H1 (cell line): ENCODE data around the gene RPTOR. TPM values are rescaled to one million over a fixed set of nuclear protein-coding genes. Genes with fewer than 3 reads are reported as not detected.
A peak's percentile ranks its signal among the peaks of the same experiment; 100 is the strongest.

Experiments
- CTCF ChIA-PET: fragments of 300-600 bp; sonication (Branson Sonifier 250); formaldehyde crosslinking; loops from one replicate; lab custom pipeline; 2021; ENCODE audit not compliant: partially characterized antibody; lab: Charles Lee
- POLR2A ChIA-PET: fragments of 300-600 bp; sonication (Branson Sonifier 250); formaldehyde crosslinking; loops from one replicate; lab custom pipeline; 2021; ENCODE audit warnings: inconsistent platforms; ENCODE audit not compliant: partially characterized antibody; lab: Charles Lee
- DNase-seq, 2 experiments: peaks; one replicate each; pipeline versions ENCODE4 v3.0.0 to v3.0.0-alpha.2; 2010 to 2022; ENCODE audit warnings: low spot score in 2 of 2, low read depth in 1 of 2, mixed read lengths in 1 of 2
- FAIRE-seq: peaks from 2 replicates; lab custom pipeline; 2011; peaks lifted over from hg19 to GRCh38; lab: Jason Lieb, UNC
- H2AFZ ChIP-seq: 2 replicates; pipeline ENCODE4 v1.8.1; 2012; ENCODE audit warnings: low read length, inconsistent platforms
- H2AK5ac ChIP-seq: 2 replicates; pipeline ENCODE4 v1.6.1; 2013; ENCODE audit warnings: low read depth, low read length
- H2BK120ac ChIP-seq: replicated peaks from 2 replicates; pipeline ENCODE3; 2013; ENCODE audit warnings: low read depth, low read length, inconsistent platforms
- H2BK12ac ChIP-seq: 2 replicates; pipeline ENCODE4 v1.6.1; 2013; ENCODE audit warnings: low read depth, low read length
- H2BK15ac ChIP-seq: 2 replicates; pipeline ENCODE4 v1.6.1; 2013; ENCODE audit warnings: low read length
- H2BK20ac ChIP-seq: 2 replicates; pipeline ENCODE4 v1.6.1; 2013; ENCODE audit warnings: low read length
- H2BK5ac ChIP-seq: 2 replicates; pipeline ENCODE4 v1.6.1; 2013; ENCODE audit warnings: low read depth, low read length
- H3K14ac ChIP-seq: 2 replicates; pipeline ENCODE4 v1.6.1; 2013; ENCODE audit warnings: inconsistent platforms; ENCODE audit not compliant: insufficient read length
- H3K18ac ChIP-seq: 2 replicates; pipeline ENCODE4 v1.6.1; 2013; ENCODE audit warnings: low read length; ENCODE audit errors: extremely low read depth
- H3K23ac ChIP-seq: 2 replicates; pipeline ENCODE4 v1.6.1; 2013; ENCODE audit warnings: inconsistent platforms; ENCODE audit not compliant: insufficient read length
- H3K23me2 ChIP-seq: 2 replicates; pipeline ENCODE4 v1.6.1; 2013; ENCODE audit warnings: low read depth, low read length
- H3K27ac ChIP-seq: 2 replicates; pipeline ENCODE4 v1.6.1; 2011; ENCODE audit warnings: low read depth, low read length, inconsistent platforms
- H3K27me3 ChIP-seq, 4 experiments: replicated peaks in 1 of 4; 1 replicate in 1 of 4; 2 replicates in 3 of 4; pipeline versions ENCODE4 v1.6.1 to v1.8.1; 2011 to 2013; ENCODE audit warnings: low read length in 3 of 4, mild to moderate bottlenecking in 3 of 4, inconsistent platforms in 2 of 4, mixed read lengths in 2 of 4, moderate library complexity in 1 of 4; ENCODE audit not compliant: control insufficient read depth in 3 of 4, insufficient read depth in 3 of 4; ENCODE audit errors: extremely low read depth in 1 of 4
- H3K36me3 ChIP-seq, 4 experiments: 2 replicates each; pipeline versions ENCODE4 v1.6.1 to v1.8.1; 2011 to 2013; ENCODE audit warnings: mild to moderate bottlenecking in 4 of 4, low read length in 3 of 4, moderate library complexity in 2 of 4, control low read depth in 1 of 4, inconsistent platforms in 1 of 4; ENCODE audit not compliant: insufficient read depth in 4 of 4, control insufficient read depth in 2 of 4
- H3K4ac ChIP-seq: replicated peaks from 2 replicates; pipeline ENCODE3; 2013; ENCODE audit warnings: low read length, low read depth, mixed read lengths, inconsistent platforms; ENCODE audit not compliant: insufficient read length
- H3K4me1 ChIP-seq, 4 experiments: replicated peaks in 1 of 4; 1 replicate in 1 of 4; 2 replicates in 3 of 4; pipeline versions ENCODE4 v1.6.1 to v1.8.1; 2011 to 2013; ENCODE audit warnings: low read length in 3 of 4, inconsistent platforms in 2 of 4, mixed read lengths in 1 of 4; ENCODE audit not compliant: insufficient read depth in 4 of 4, control insufficient read depth in 3 of 4
- H3K4me2 ChIP-seq, 2 experiments: 2 replicates each; pipeline versions ENCODE4 v1.6.1 to v1.8.1; 2011 to 2013; ENCODE audit warnings: low read depth in 2 of 2, low read length in 2 of 2, control low read depth in 1 of 2, inconsistent platforms in 1 of 2, mild to moderate bottlenecking in 1 of 2; ENCODE audit not compliant: insufficient read depth in 1 of 2
- H3K4me3 ChIP-seq, 4 experiments: fragments of 200-600, 300-600 bp in 1 of 4; sonication (generic), shearing (Covaris generic), sonication (Bioruptor Twin) in 1 of 4; 2 replicates each; pipeline versions ENCODE4 v1.5.1 to v1.8.1; 2011 to 2016; ENCODE audit warnings: low read length in 4 of 4, low read depth in 3 of 4, control low read depth in 2 of 4, inconsistent platforms in 2 of 4, mild to moderate bottlenecking in 2 of 4, mixed read lengths in 1 of 4, moderate library complexity in 1 of 4; ENCODE audit not compliant: insufficient read depth in 2 of 4; ENCODE audit errors: extremely low read depth in 1 of 4
- H3K56ac ChIP-seq: replicated peaks from 2 replicates; pipeline ENCODE3; 2013; ENCODE audit warnings: low read depth, mild to moderate bottlenecking, mixed read lengths, low read length, inconsistent platforms; ENCODE audit not compliant: insufficient read length
- H3K79me1 ChIP-seq: 2 replicates; pipeline ENCODE4 v1.6.1; 2013; ENCODE audit warnings: low read depth, low read length, control low read depth
- H3K79me2 ChIP-seq, 2 experiments: 2 replicates each; pipeline versions ENCODE4 v1.6.1 to v1.8.1; 2012 to 2013; ENCODE audit warnings: low read length in 2 of 2, mild to moderate bottlenecking in 2 of 2, inconsistent platforms in 1 of 2; ENCODE audit not compliant: insufficient read depth in 2 of 2, control insufficient read depth in 1 of 2
- H3K9ac ChIP-seq, 4 experiments: replicated peaks in 1 of 4; 1 replicate in 1 of 4; 2 replicates in 3 of 4; pipeline versions ENCODE4 v1.6.1 to v1.8.1; 2011 to 2013; ENCODE audit warnings: low read depth in 3 of 4, low read length in 3 of 4, control low read depth in 2 of 4, mild to moderate bottlenecking in 2 of 4, moderate library complexity in 2 of 4, inconsistent platforms in 1 of 4; ENCODE audit errors: extremely low read depth in 1 of 4
- H3K9me3 ChIP-seq, 2 experiments: 2 replicates each; pipeline versions ENCODE4 v1.6.1 to v1.8.1; 2012 to 2013; ENCODE audit warnings: mild to moderate bottlenecking in 2 of 2, moderate library complexity in 2 of 2, control low read depth in 1 of 2, inconsistent platforms in 1 of 2, low read depth in 1 of 2, low read length in 1 of 2, mixed read lengths in 1 of 2; ENCODE audit not compliant: insufficient read depth in 2 of 2
- H4K20me1 ChIP-seq, 2 experiments: replicated peaks in 1 of 2; 2 replicates each; pipeline versions ENCODE3 to v1.8.1; 2011 to 2013; ENCODE audit warnings: inconsistent platforms in 2 of 2, low read length in 2 of 2, mild to moderate bottlenecking in 1 of 2; ENCODE audit not compliant: insufficient read depth in 2 of 2, control insufficient read depth in 1 of 2
- H4K5ac ChIP-seq: 2 replicates; pipeline ENCODE4 v1.6.1; 2013; ENCODE audit warnings: low read length, low read depth, mixed read lengths, inconsistent platforms; ENCODE audit not compliant: insufficient read length
- H4K8ac ChIP-seq: 2 replicates; pipeline ENCODE4 v1.8.0; 2013; ENCODE audit warnings: mild to moderate bottlenecking, moderate library complexity, low read length, inconsistent platforms; ENCODE audit not compliant: insufficient read depth; ENCODE audit errors: extremely low read depth
- H4K91ac ChIP-seq: replicated peaks from 2 replicates; pipeline ENCODE3; 2013; ENCODE audit warnings: low read length, mixed read lengths, inconsistent platforms; ENCODE audit not compliant: insufficient read length
- CTBP2 ChIP-seq: IDR thresholded peaks from 2 replicates; pipeline ENCODE4 v1.7.0; 2011; ENCODE audit warnings: borderline replicate concordance, mild to moderate bottlenecking, moderate library complexity, mixed read lengths, low read length; ENCODE audit not compliant: insufficient read depth, insufficient read length
- CTCF ChIP-seq, 3 experiments: IDR thresholded peaks; 1 replicate in 2 of 3; 2 replicates in 1 of 3; pipeline versions ENCODE4 v1.5.1 to v1.6.1; 2011; ENCODE audit warnings: low read length in 3 of 3, mild to moderate bottlenecking in 3 of 3, inconsistent platforms in 2 of 3, low read depth in 1 of 3, moderate library complexity in 1 of 3; ENCODE audit not compliant: insufficient read depth in 1 of 3; ENCODE audit errors: control extremely low read depth in 1 of 3
- EP300 ChIP-seq, 2 experiments: IDR thresholded peaks; 1 replicate in 1 of 2; 2 replicates in 1 of 2; pipeline ENCODE4 v1.6.1; 2011 to 2012; ENCODE audit warnings: low read depth in 2 of 2, low read length in 2 of 2, mild to moderate bottlenecking in 2 of 2, borderline replicate concordance in 1 of 2, inconsistent platforms in 1 of 2, moderate library complexity in 1 of 2
- MAFK ChIP-seq: IDR thresholded peaks from 2 replicates; pipeline ENCODE4 v1.6.1; 2012; ENCODE audit warnings: low read depth, mild to moderate bottlenecking, improper control_type of control experiment, low read length
- RAD21 ChIP-seq, 2 experiments: IDR thresholded peaks in 1 of 2; conservative IDR thresholded peaks in 1 of 2; 2 replicates each; pipeline ENCODE4 v1.6.1; 2011; ENCODE audit warnings: low read depth in 2 of 2, low read length in 2 of 2, improper control_type of control experiment in 1 of 2, inconsistent platforms in 1 of 2, mild to moderate bottlenecking in 1 of 2, moderate library complexity in 1 of 2
- SUZ12 ChIP-seq: fragments of 200-600 bp; sonication (generic); IDR thresholded peaks from 2 replicates; pipeline ENCODE4 v1.6.1; 2012; ENCODE audit warnings: mild to moderate bottlenecking, inconsistent platforms, low read length, moderate library complexity, mixed read lengths
- WGBS, 2 experiments: shearing (Covaris generic) in 1 of 2; methylation state at CpG; one replicate each; pipeline versions ENCODE4 v1.1.6 to v1.1.7; 2013 to 2015; ENCODE audit warnings: low lambda C conversion rate in 2 of 2, mixed read lengths in 2 of 2, inconsistent platforms in 1 of 2, low coverage in 1 of 2, missing lambda C conversion rate in 1 of 2; ENCODE audit not compliant: insufficient replicate concordance in 2 of 2, insufficient coverage in 1 of 2, insufficient read length in 1 of 2; ENCODE audit errors: extremely low coverage in 1 of 2, missing lambda C conversion rate in 1 of 2; 5-methylcytosine and 5-hydroxymethylcytosine counted together
- polyA plus RNA-seq, 7 experiments: library from polyadenylated mRNA; depleted of rRNA in 3 of 7; stranded (reverse) in 5 of 7; unstranded in 2 of 7; fragments of >200 nt in 5 of 7; fragments of 200-250 nt in 2 of 7; gene quantifications; 1 replicate in 5 of 7; 2 replicates in 1 of 7; 4 replicates in 1 of 7; pipeline versions ENCODE4 v1.2.1 to v1.2.3, GENCODE V29; 2011 to 2013; ENCODE audit warnings: missing spikeins in 2 of 7, mixed read lengths in 2 of 7
- total RNA-seq: library from RNA; stranded (reverse); fragmentation: NEBNext Ultra II Directional; extraction: Animal tissue kit (Norgen Biotek cat#: 25700); gene quantifications from 2 replicates; pipeline ENCODE4 v1.2.1, GENCODE V29; 2021

The RPTOR gene
- total and polyA plus RNA-seq, 2 of the 8 experiments (the other 6 are each of a cell fraction or from before 2014, with no cell fraction given), result 6.9 to 28.7 TPM

- Histone ChIP-seq H2BK5ac (no peak overlapping the region), H3K79me2 (no peaks in the 10 kb centered on the region), H2BK15ac (no peak overlapping the region), H3K4me2 (no peak overlapping the region), H3K36me3 (peaks cover 0 to 2% (median 0%) of the 10 kb centered on the region in 4 experiments; a peak in 1 of 8 replicates), H4K91ac (no peak overlapping the region), H3K18ac (no peak overlapping the region), H2AK5ac (no peak overlapping the region), H3K9me3 (no peaks in the 10 kb centered on the region), H3K56ac (no peak overlapping the region), H3K4me3 (no peak overlapping the region), H2BK20ac (no peak overlapping the region), H4K8ac (no peak overlapping the region; the same call in 1 of the 2 replicates), H3K79me1 (no peaks in the 10 kb centered on the region), H2AFZ (no peak overlapping the region), H3K27me3 (no peaks in the 10 kb centered on the region), H3K4ac (no peak overlapping the region), H2BK120ac (no peak overlapping the region), H3K4me1 (peaks cover 0 to 3% (median 0%) of the 10 kb centered on the region in 4 experiments; a peak in 1 of 7 replicates), H3K23me2 (no peaks in the 10 kb centered on the region), H4K20me1 (peaks cover 0 to 8% of the 10 kb centered on the region in 2 experiments), H3K9ac (no peak overlapping the region), H3K27ac (no peak overlapping the region), H3K23ac (no peak overlapping the region), H3K14ac (no peak overlapping the region), H4K5ac (no peak overlapping the region), H2BK12ac (no peak overlapping the region)
- no peak for DNase-seq
- FAIRE-seq, result no peak
- CTCF ChIA-PET, result interaction anchor here (0.7 to 3.7 kb wide), 7 partner anchors 9 to 431 kb away, joined by 3 to 16 read pairs (median 4); no protein-coding TSS in a partner anchor
- WGBS, 2 experiments, result 87% methylated on average over 20 of the region's 21 CpGs; no CpG with 5 or more reads in 1 of the 2 experiments
- POLR2A ChIA-PET, result no interaction called here
- TF ChIP-seq CTBP2, result no peak
- no peak for TF ChIP-seq RAD21 (IDR thresholded peaks at IDR 0.05 in 1 of 2, conservative IDR thresholded peaks at IDR 0.05 in 1 of 2; ENCODE audit: low read depth in 2 of 2, low read length in 2 of 2)
- TF ChIP-seq CTCF (IDR thresholded peaks at IDR 0.05; ENCODE audit: control extremely low read depth in 1 of 3, insufficient read depth in 1 of 3, low read depth in 1 of 3, low read length in 3 of 3), result peak in 1 of 3 experiments; percentile 6; a peak in 1 of 4 replicates
- TF ChIP-seq MAFK, result no peak
- TF ChIP-seq SUZ12, result no peak
- no peak for TF ChIP-seq EP300 (IDR thresholded peaks at IDR 0.05; ENCODE audit: borderline replicate concordance in 1 of 2, low read depth in 2 of 2, low read length in 2 of 2)
These were observed 417.1 kb downstream of the RPTOR start for GRCh38 chr17:80961541-80962330.
